Skin of body (tissue), 2 donors: ENCODE measurements around the gene ANKRD1. TPM values are rescaled to one million over a fixed set of nuclear protein-coding genes. Genes with fewer than 3 reads are reported as not detected.
"Not testable (repeated sequence)": the region's sequence is repeated elsewhere in the genome, so short reads cannot be mapped to it uniquely, and the experiment has no call there.

Source experiments
- DNase-seq: peaks from one replicate; lab custom pipeline; 2025; lab: John Stamatoyannopoulos, UW
- total RNA-seq: library from RNA; depleted of rRNA; stranded (reverse); fragments of >200 nt; gene quantifications from one replicate; pipeline ENCODE4 v1.2.3, GENCODE V29; 2014

ANKRD1 gene
- 10.9 TPM for total RNA-seq

- no peak for DNase-seq
These were observed at the start of gene ANKRD1 for GRCh38 chr10:90920986-90921666. Gene ANKRD1, minus strand, starts transcription at chr10:90921087. Its CDS starts 60 bp downstream, at chr10:90921027.

- no peak for DNase-seq
These were observed 49.2 kb upstream of the ANKRD1 start for GRCh38 chr10:90969947-90970673.

- no peak for DNase-seq
These were observed 48.2 kb upstream of the ANKRD1 start for GRCh38 chr10:90969121-90969534.

- no peak for DNase-seq
These were observed 47.6 kb upstream of the ANKRD1 start for GRCh38 chr10:90968328-90969081.

GRCh38 chr10:90967865-90968264 is 47.0 kb upstream of the ANKRD1 start:
- no peak for DNase-seq

GRCh38 chr10:90966146-90966545 is 45.3 kb upstream of the ANKRD1 start:
- DNase-seq: no peak

- no peak for DNase-seq
These were observed 44.8 kb upstream of the ANKRD1 start for GRCh38 chr10:90965720-90966119.

GRCh38 chr10:90964781-90965465 is 44.0 kb upstream of the ANKRD1 start:
- peak; percentile 83 for DNase-seq

- DNase-seq: no peak
These were observed 42.4 kb upstream of the ANKRD1 start for GRCh38 chr10:90963331-90963730.

GRCh38 chr10:90960355-90960814 is 39.5 kb upstream of the ANKRD1 start:
- no peak for DNase-seq

- DNase-seq: no peak
These were observed 38.9 kb upstream of the ANKRD1 start for GRCh38 chr10:90959826-90960225.

GRCh38 chr10:90958781-90959180 is 37.9 kb upstream of the ANKRD1 start:
- no peak for DNase-seq

GRCh38 chr10:90947030-90947960 is 26.4 kb upstream of the ANKRD1 start:
- no peak for DNase-seq

GRCh38 chr10:90945491-90946070 is 24.7 kb upstream of the ANKRD1 start:
- no peak for DNase-seq

- no peak for DNase-seq
These were observed 23.9 kb upstream of the ANKRD1 start for GRCh38 chr10:90944749-90945148.

- not testable (repeated sequence) for DNase-seq
These were observed 22.1 kb upstream of the ANKRD1 start for GRCh38 chr10:90942980-90943379.

- DNase-seq: no peak
These were observed 18.8 kb upstream of the ANKRD1 start for GRCh38 chr10:90939648-90940047.

GRCh38 chr10:90939116-90939515 is 18.2 kb upstream of the ANKRD1 start:
- no peak for DNase-seq

- DNase-seq: no peak
These were observed 16.9 kb upstream of the ANKRD1 start for GRCh38 chr10:90937645-90938258.

- no peak for DNase-seq
These were observed 15.4 kb upstream of the ANKRD1 start for GRCh38 chr10:90936276-90936659.
